H1 (cell line): ENCODE data around the gene VDR. TPM values are rescaled to one million over a fixed set of nuclear protein-coding genes. Genes with fewer than 3 reads are reported as not detected.

Experiments
- CTCF ChIA-PET: fragments of 300-600 bp; sonication (Branson Sonifier 250); formaldehyde crosslinking; loops from one replicate; lab custom pipeline; 2021; ENCODE audit not compliant: partially characterized antibody; lab: Charles Lee
- POLR2A ChIA-PET: fragments of 300-600 bp; sonication (Branson Sonifier 250); formaldehyde crosslinking; loops from one replicate; lab custom pipeline; 2021; ENCODE audit warnings: inconsistent platforms; ENCODE audit not compliant: partially characterized antibody; lab: Charles Lee
- DNase-seq, 2 experiments: peaks; one replicate each; pipeline versions ENCODE4 v3.0.0 to v3.0.0-alpha.2; 2010 to 2022; ENCODE audit warnings: low spot score in 2 of 2, low read depth in 1 of 2, mixed read lengths in 1 of 2
- FAIRE-seq: peaks from 2 replicates; lab custom pipeline; 2011; peaks lifted over from hg19 to GRCh38; lab: Jason Lieb, UNC
- H2AFZ ChIP-seq: 2 replicates; pipeline ENCODE4 v1.8.1; 2012; ENCODE audit warnings: low read length, inconsistent platforms
- H2AK5ac ChIP-seq: 2 replicates; pipeline ENCODE4 v1.6.1; 2013; ENCODE audit warnings: low read depth, low read length
- H2BK120ac ChIP-seq: replicated peaks from 2 replicates; pipeline ENCODE3; 2013; ENCODE audit warnings: low read depth, low read length, inconsistent platforms
- H2BK12ac ChIP-seq: 2 replicates; pipeline ENCODE4 v1.6.1; 2013; ENCODE audit warnings: low read depth, low read length
- H2BK15ac ChIP-seq: 2 replicates; pipeline ENCODE4 v1.6.1; 2013; ENCODE audit warnings: low read length
- H2BK20ac ChIP-seq: 2 replicates; pipeline ENCODE4 v1.6.1; 2013; ENCODE audit warnings: low read length
- H2BK5ac ChIP-seq: 2 replicates; pipeline ENCODE4 v1.6.1; 2013; ENCODE audit warnings: low read depth, low read length
- H3K14ac ChIP-seq: 2 replicates; pipeline ENCODE4 v1.6.1; 2013; ENCODE audit warnings: inconsistent platforms; ENCODE audit not compliant: insufficient read length
- H3K18ac ChIP-seq: 2 replicates; pipeline ENCODE4 v1.6.1; 2013; ENCODE audit warnings: low read length; ENCODE audit errors: extremely low read depth
- H3K23ac ChIP-seq: 2 replicates; pipeline ENCODE4 v1.6.1; 2013; ENCODE audit warnings: inconsistent platforms; ENCODE audit not compliant: insufficient read length
- H3K23me2 ChIP-seq: 2 replicates; pipeline ENCODE4 v1.6.1; 2013; ENCODE audit warnings: low read depth, low read length
- H3K27ac ChIP-seq: 2 replicates; pipeline ENCODE4 v1.6.1; 2011; ENCODE audit warnings: low read depth, low read length, inconsistent platforms
- H3K27me3 ChIP-seq, 4 experiments: replicated peaks in 1 of 4; 1 replicate in 1 of 4; 2 replicates in 3 of 4; pipeline versions ENCODE4 v1.6.1 to v1.8.1; 2011 to 2013; ENCODE audit warnings: low read length in 3 of 4, mild to moderate bottlenecking in 3 of 4, inconsistent platforms in 2 of 4, mixed read lengths in 2 of 4, moderate library complexity in 1 of 4; ENCODE audit not compliant: control insufficient read depth in 3 of 4, insufficient read depth in 3 of 4; ENCODE audit errors: extremely low read depth in 1 of 4
- H3K36me3 ChIP-seq, 4 experiments: 2 replicates each; pipeline versions ENCODE4 v1.6.1 to v1.8.1; 2011 to 2013; ENCODE audit warnings: mild to moderate bottlenecking in 4 of 4, low read length in 3 of 4, moderate library complexity in 2 of 4, control low read depth in 1 of 4, inconsistent platforms in 1 of 4; ENCODE audit not compliant: insufficient read depth in 4 of 4, control insufficient read depth in 2 of 4
- H3K4ac ChIP-seq: replicated peaks from 2 replicates; pipeline ENCODE3; 2013; ENCODE audit warnings: low read length, low read depth, mixed read lengths, inconsistent platforms; ENCODE audit not compliant: insufficient read length
- H3K4me1 ChIP-seq, 4 experiments: replicated peaks in 1 of 4; 1 replicate in 1 of 4; 2 replicates in 3 of 4; pipeline versions ENCODE4 v1.6.1 to v1.8.1; 2011 to 2013; ENCODE audit warnings: low read length in 3 of 4, inconsistent platforms in 2 of 4, mixed read lengths in 1 of 4; ENCODE audit not compliant: insufficient read depth in 4 of 4, control insufficient read depth in 3 of 4
- H3K4me2 ChIP-seq, 2 experiments: 2 replicates each; pipeline versions ENCODE4 v1.6.1 to v1.8.1; 2011 to 2013; ENCODE audit warnings: low read depth in 2 of 2, low read length in 2 of 2, control low read depth in 1 of 2, inconsistent platforms in 1 of 2, mild to moderate bottlenecking in 1 of 2; ENCODE audit not compliant: insufficient read depth in 1 of 2
- H3K4me3 ChIP-seq, 4 experiments: fragments of 200-600, 300-600 bp in 1 of 4; sonication (generic), shearing (Covaris generic), sonication (Bioruptor Twin) in 1 of 4; 2 replicates each; pipeline versions ENCODE4 v1.5.1 to v1.8.1; 2011 to 2016; ENCODE audit warnings: low read length in 4 of 4, low read depth in 3 of 4, control low read depth in 2 of 4, inconsistent platforms in 2 of 4, mild to moderate bottlenecking in 2 of 4, mixed read lengths in 1 of 4, moderate library complexity in 1 of 4; ENCODE audit not compliant: insufficient read depth in 2 of 4; ENCODE audit errors: extremely low read depth in 1 of 4
- H3K56ac ChIP-seq: replicated peaks from 2 replicates; pipeline ENCODE3; 2013; ENCODE audit warnings: low read depth, mild to moderate bottlenecking, mixed read lengths, low read length, inconsistent platforms; ENCODE audit not compliant: insufficient read length
- H3K79me1 ChIP-seq: 2 replicates; pipeline ENCODE4 v1.6.1; 2013; ENCODE audit warnings: low read depth, low read length, control low read depth
- H3K79me2 ChIP-seq, 2 experiments: 2 replicates each; pipeline versions ENCODE4 v1.6.1 to v1.8.1; 2012 to 2013; ENCODE audit warnings: low read length in 2 of 2, mild to moderate bottlenecking in 2 of 2, inconsistent platforms in 1 of 2; ENCODE audit not compliant: insufficient read depth in 2 of 2, control insufficient read depth in 1 of 2
- H3K9ac ChIP-seq, 4 experiments: replicated peaks in 1 of 4; 1 replicate in 1 of 4; 2 replicates in 3 of 4; pipeline versions ENCODE4 v1.6.1 to v1.8.1; 2011 to 2013; ENCODE audit warnings: low read depth in 3 of 4, low read length in 3 of 4, control low read depth in 2 of 4, mild to moderate bottlenecking in 2 of 4, moderate library complexity in 2 of 4, inconsistent platforms in 1 of 4; ENCODE audit errors: extremely low read depth in 1 of 4
- H3K9me3 ChIP-seq, 2 experiments: 2 replicates each; pipeline versions ENCODE4 v1.6.1 to v1.8.1; 2012 to 2013; ENCODE audit warnings: mild to moderate bottlenecking in 2 of 2, moderate library complexity in 2 of 2, control low read depth in 1 of 2, inconsistent platforms in 1 of 2, low read depth in 1 of 2, low read length in 1 of 2, mixed read lengths in 1 of 2; ENCODE audit not compliant: insufficient read depth in 2 of 2
- H4K20me1 ChIP-seq, 2 experiments: replicated peaks in 1 of 2; 2 replicates each; pipeline versions ENCODE3 to v1.8.1; 2011 to 2013; ENCODE audit warnings: inconsistent platforms in 2 of 2, low read length in 2 of 2, mild to moderate bottlenecking in 1 of 2; ENCODE audit not compliant: insufficient read depth in 2 of 2, control insufficient read depth in 1 of 2
- H4K5ac ChIP-seq: 2 replicates; pipeline ENCODE4 v1.6.1; 2013; ENCODE audit warnings: low read length, low read depth, mixed read lengths, inconsistent platforms; ENCODE audit not compliant: insufficient read length
- H4K8ac ChIP-seq: 2 replicates; pipeline ENCODE4 v1.8.0; 2013; ENCODE audit warnings: mild to moderate bottlenecking, moderate library complexity, low read length, inconsistent platforms; ENCODE audit not compliant: insufficient read depth; ENCODE audit errors: extremely low read depth
- H4K91ac ChIP-seq: replicated peaks from 2 replicates; pipeline ENCODE3; 2013; ENCODE audit warnings: low read length, mixed read lengths, inconsistent platforms; ENCODE audit not compliant: insufficient read length
- CEBPB ChIP-seq: IDR thresholded peaks from 2 replicates; pipeline ENCODE4 v1.6.1; 2012; ENCODE audit warnings: low read depth, low read length
- HDAC2 ChIP-seq, 2 experiments: fragments of 300-600 bp in 1 of 2; sonication (generic) in 1 of 2; IDR thresholded peaks; 2 replicates each; pipeline ENCODE4 v1.6.1; 2011 to 2012; ENCODE audit warnings: low read depth in 2 of 2, low read length in 2 of 2, mild to moderate bottlenecking in 2 of 2, moderate library complexity in 2 of 2, borderline replicate concordance in 1 of 2, inconsistent platforms in 1 of 2
- MAX ChIP-seq: IDR thresholded peaks from 2 replicates; pipeline ENCODE4 v1.6.1; 2012; ENCODE audit warnings: inconsistent platforms
- POLR2A ChIP-seq, 2 experiments: IDR thresholded peaks; 1 replicate in 1 of 2; 2 replicates in 1 of 2; pipeline ENCODE4 v1.6.1; 2011; ENCODE audit warnings: low read depth in 2 of 2, low read length in 2 of 2, mild to moderate bottlenecking in 2 of 2; ENCODE audit errors: control extremely low read depth in 1 of 2
- WGBS, 2 experiments: shearing (Covaris generic) in 1 of 2; methylation state at CpG; one replicate each; pipeline versions ENCODE4 v1.1.6 to v1.1.7; 2013 to 2015; ENCODE audit warnings: low lambda C conversion rate in 2 of 2, mixed read lengths in 2 of 2, inconsistent platforms in 1 of 2, low coverage in 1 of 2, missing lambda C conversion rate in 1 of 2; ENCODE audit not compliant: insufficient replicate concordance in 2 of 2, insufficient coverage in 1 of 2, insufficient read length in 1 of 2; ENCODE audit errors: extremely low coverage in 1 of 2, missing lambda C conversion rate in 1 of 2; 5-methylcytosine and 5-hydroxymethylcytosine counted together
- polyA plus RNA-seq, 7 experiments: library from polyadenylated mRNA; depleted of rRNA in 3 of 7; stranded (reverse) in 5 of 7; unstranded in 2 of 7; fragments of >200 nt in 5 of 7; fragments of 200-250 nt in 2 of 7; gene quantifications; 1 replicate in 5 of 7; 2 replicates in 1 of 7; 4 replicates in 1 of 7; pipeline versions ENCODE4 v1.2.1 to v1.2.3, GENCODE V29; 2011 to 2013; ENCODE audit warnings: missing spikeins in 2 of 7, mixed read lengths in 2 of 7
- total RNA-seq: library from RNA; stranded (reverse); fragmentation: NEBNext Ultra II Directional; extraction: Animal tissue kit (Norgen Biotek cat#: 25700); gene quantifications from 2 replicates; pipeline ENCODE4 v1.2.1, GENCODE V29; 2021

The VDR gene
- total and polyA plus RNA-seq, 2 of the 8 experiments (the other 6 are each of a cell fraction or from before 2014, with no cell fraction given), result 0.44 to 0.65 TPM

GRCh38 chr12:47818467-47819137 lies 86.2 kb downstream of the VDR start:
- WGBS, 2 experiments, result 31% methylated on average over 22 of the region's 23 CpGs; no CpG with 5 or more reads in 1 of the 2 experiments
- Histone ChIP-seq H2BK15ac (0 out of 2 replicates have a peak overlapping the region, but pooled peaks have one; percentile 49), H2BK20ac (0 out of 2 replicates have a peak overlapping the region, but pooled peaks have one; percentile 25), H4K8ac (peak overlapping the region; percentile 42; the same call in 1 of the 2 replicates), H2BK5ac (peak overlapping the region; percentile 69; the same call in 1 of the 2 replicates), H4K91ac (peak overlapping the region; percentile 90), H3K4ac (no peak overlapping the region), H3K4me2 (peak overlapping the region; percentile 42 to 82), H3K27me3 (no peaks in the 10 kb centered on the region; a peak in 2 of 7 replicates), H3K18ac (peak overlapping the region; percentile 89), H2AK5ac (no peak overlapping the region), H3K27ac (0 out of 2 replicates have a peak overlapping the region, but pooled peaks have one; percentile 3), H2BK12ac (peak overlapping the region; percentile 22; the same call in 1 of the 2 replicates), H3K56ac (no peak overlapping the region), H3K23ac (no peak overlapping the region), H3K9ac (peak overlapping the region in 2 of 4 experiments; percentile 42 to 51; a peak in 4 of 7 replicates), H3K79me1 (peaks cover 8% of the 10 kb centered on the region), H2AFZ (no peak overlapping the region), H3K9me3 (no peaks in the 10 kb centered on the region), H3K4me3 (peak overlapping the region; percentile 43 to 79 (median 64)), H3K36me3 (no peaks in the 10 kb centered on the region), H4K5ac (peak overlapping the region; percentile 34), H3K4me1 (peaks cover 11 to 53% (median 43%) of the 10 kb centered on the region in 4 experiments), H3K14ac (no peak overlapping the region), H3K23me2 (peaks cover 9% of the 10 kb centered on the region), H4K20me1 (peaks cover 2 to 16% of the 10 kb centered on the region in 2 experiments), H2BK120ac (no peak overlapping the region)
- ChIA-PET CTCF (interaction anchor here (0.6 to 58.8 kb wide), 14 partner anchors 9 to 346 kb away, joined by 3 to 2001 read pairs (median 10); partner anchors contain the start of gene RAPGEF3), POLR2A (interaction anchor here (0.9 to 29.3 kb wide), 9 partner anchors 8 to 67 kb away, joined by 3 to 480 read pairs (median 4); no protein-coding TSS in a partner anchor)
- FAIRE-seq, result no peak
- TF ChIP-seq MAX, result no peak
- no peak for TF ChIP-seq CEBPB
- TF ChIP-seq HDAC2 (IDR thresholded peaks at IDR 0.05; ENCODE audit: borderline replicate concordance in 1 of 2, low read depth in 2 of 2, low read length in 2 of 2), result 0 out of 4 replicates have a peak, but pooled peaks of 1 of the 2 experiments have one; percentile 13
- TF ChIP-seq POLR2A (IDR thresholded peaks at IDR 0.05; ENCODE audit: control extremely low read depth in 1 of 2, low read depth in 2 of 2, low read length in 2 of 2), result peak in 1 of 2 experiments; percentile 17; a peak in 1 of 3 replicates
- TF ChIP-seq, all 59 proteins: peak for 2
- peak in 1 of 2 experiments; percentile 57 for DNase-seq
- H3K79me2 ChIP-seq, result peaks cover 4 to 56% of the 10 kb centered on the region in 2 experiments; a peak in 3 of 4 replicates
